ENCODE results near the gene DLX2.

The DLX2 gene

GRCh38 chr2:172106108-172106961, 3.6 kb upstream of the DLX2 start:
- DNase-seq = peak; percentile 52

DNA sequence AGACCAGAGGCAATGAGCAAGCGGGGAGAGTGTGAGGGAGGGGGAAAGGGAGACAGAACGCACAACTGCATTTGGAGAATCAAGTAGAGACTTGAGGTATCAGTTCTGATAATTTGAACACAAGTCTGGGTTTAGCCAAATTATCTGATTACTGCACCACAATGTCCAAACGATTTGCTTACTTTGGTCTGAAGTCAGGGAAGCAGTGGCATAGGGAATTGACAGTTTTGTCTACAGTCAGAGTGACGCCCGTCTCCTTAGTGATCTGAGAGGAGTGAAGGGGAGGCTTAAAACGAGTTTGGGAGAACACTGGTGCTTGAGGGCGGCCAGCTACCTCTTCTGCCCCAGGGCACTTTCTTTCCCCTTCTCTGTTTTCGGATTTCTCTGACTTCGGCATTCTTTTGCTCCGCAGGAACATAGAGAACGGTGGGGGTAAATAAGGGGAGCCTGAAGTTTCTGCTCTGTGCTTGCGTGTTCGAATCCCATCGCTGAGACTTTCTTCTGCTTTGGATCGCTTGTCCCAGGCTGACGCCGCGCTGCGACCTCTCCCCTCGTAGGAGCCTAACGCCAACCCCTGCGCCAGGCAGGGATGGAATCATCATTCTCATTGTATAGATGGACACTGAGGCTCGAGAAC, 2.9 kb upstream of the DLX2 start:
- DNase-seq = peak; percentile 6

- peak; percentile 75 for DNase-seq
These were observed 972 bp upstream of the DLX2 start for GRCh38 chr2:172103471-172104272.

DNA sequence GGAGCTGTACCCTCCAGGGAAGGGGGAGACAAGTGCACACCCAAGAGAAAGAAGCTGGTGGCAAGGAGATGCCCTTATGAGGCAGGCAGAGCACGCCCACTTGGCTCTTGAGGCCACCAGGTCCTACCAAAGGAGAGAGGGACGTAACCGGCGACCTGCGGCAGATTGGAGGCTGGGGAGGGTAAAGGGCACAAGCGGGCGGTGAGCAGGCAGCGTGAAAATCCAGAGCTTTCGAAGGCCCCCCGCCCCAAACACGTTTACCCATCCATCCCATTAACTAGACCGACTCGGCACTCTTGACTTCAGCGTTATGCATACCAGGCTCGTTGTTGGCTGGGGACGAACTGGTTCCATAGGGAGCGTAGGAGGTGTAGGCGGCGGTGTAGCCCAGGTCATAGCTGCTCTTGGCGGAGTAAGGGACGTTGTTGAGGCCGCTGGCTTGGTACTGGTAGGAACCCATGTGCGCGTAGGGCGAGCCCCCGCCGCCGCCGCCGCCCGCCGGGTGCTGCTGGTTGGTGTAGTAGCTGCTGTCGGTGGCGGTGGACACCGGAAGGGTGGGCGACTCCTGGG, 794 bp downstream of the DLX2 start:
- no peak for DNase-seq

- peak; percentile 34 for DNase-seq
These were observed 1.5 kb downstream of the DLX2 start for GRCh38 chr2:172100935-172101820.

DNA sequence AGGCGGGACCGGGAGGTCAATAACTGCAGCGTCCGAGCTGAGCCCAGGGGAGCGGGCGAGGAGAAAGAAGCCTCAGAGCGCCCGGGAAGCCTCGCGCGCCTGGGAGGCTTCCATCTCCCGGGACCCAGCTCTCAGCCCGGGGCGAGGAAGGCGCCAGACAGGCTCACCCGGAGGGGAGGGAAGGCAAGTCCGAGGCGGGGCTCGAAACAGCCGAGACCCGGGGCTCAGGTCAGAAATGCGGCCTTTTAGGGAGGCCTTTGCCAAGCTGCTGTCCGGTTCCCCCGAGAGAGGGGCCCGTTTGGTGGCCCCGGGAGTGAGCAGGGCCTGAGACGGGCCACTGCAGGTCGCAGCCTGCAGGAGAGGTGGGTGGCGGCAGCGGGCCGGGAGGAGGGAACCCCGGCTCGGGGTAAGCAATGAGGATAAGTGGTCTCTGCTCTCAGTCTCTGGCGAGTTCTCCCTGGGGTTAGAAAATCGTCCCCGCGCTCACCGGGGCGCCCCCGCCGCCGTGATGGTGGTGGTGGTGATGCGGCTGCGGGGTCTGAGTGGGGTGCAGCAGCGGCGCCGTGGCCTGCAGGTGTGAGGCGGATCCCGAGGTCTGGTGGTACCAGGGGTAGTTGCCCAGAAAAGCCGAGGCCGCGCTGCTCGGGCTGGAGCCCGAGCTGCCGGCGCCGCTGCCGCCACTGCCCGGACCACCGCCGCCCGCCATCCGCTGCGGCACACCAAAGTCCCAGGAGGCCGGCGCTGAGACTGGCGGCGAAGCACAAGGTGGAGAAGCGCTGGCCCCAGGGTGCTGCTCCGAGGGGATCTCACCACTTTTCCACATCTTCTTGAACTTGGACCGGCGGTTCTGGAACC, 2.4 kb downstream of the DLX2 start:
- DNase-seq = peak; percentile 9

GRCh38 chr2:172099472-172100079, 3.1 kb downstream of the DLX2 start:
- peak; percentile 11 for DNase-seq

DNA sequence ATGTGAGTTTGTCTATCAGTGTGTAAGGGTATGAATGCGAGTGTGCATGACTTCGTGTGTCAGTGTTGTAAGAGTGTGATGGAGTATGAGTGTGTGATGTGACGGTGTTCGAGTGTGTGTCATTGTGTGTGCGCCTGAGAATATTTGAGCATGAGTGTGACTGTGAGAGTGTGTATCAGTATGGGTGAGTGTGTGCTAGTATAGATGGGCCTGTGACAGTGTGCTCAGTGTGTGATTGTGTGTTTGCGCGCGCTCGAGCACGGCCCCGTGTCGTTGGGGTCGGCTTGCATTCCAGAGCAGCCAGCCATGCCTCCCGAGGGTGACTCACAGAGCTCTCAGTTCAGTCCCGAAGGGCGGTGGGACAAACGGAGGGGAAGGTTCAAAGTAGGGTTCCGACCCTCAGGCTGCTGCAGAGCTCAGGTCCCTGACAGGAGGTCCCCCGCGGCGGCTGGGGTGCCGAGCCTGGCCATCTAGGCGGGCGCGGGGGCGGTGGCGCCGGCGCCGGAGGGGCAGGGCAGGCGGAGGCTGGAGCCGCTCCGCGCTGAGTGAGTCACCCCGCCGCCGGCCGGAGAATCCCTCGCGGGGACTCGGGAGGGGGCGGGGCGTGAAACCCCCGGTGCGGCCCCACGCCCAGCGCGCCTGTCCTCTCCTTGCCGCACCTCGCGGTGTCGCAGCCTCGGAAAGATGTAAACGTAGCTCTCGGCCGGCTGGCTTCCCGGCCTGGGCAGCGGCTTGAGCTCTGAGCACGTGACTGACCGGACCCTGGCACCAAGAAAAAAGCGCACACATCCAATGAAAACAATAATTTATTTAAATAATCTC, 3.8 kb downstream of the DLX2 start:
- peak; percentile 40 for DNase-seq

DNA sequence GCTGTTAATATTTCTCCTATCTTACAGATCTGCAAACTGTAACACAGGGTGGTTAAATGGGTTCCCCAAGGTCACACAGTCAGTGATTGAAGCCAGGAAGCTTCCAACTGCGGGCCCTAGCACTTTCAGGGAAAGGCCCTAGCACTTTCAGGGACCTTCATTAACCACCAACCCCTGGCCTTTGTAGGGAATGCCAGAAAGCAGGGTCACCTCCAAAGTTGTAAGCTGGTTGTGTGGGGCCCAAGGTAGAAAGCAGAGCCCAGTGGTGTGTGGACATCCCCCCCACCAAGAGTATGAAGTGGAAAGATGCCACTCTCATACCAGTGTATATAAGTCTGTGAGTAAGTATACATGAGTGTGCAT, 4.4 kb downstream of the DLX2 start:
- peak; percentile 1 for DNase-seq

GRCh38 chr2:172097557-172098131, 5.1 kb downstream of the DLX2 start:
- peak; percentile 6 for DNase-seq

DNA sequence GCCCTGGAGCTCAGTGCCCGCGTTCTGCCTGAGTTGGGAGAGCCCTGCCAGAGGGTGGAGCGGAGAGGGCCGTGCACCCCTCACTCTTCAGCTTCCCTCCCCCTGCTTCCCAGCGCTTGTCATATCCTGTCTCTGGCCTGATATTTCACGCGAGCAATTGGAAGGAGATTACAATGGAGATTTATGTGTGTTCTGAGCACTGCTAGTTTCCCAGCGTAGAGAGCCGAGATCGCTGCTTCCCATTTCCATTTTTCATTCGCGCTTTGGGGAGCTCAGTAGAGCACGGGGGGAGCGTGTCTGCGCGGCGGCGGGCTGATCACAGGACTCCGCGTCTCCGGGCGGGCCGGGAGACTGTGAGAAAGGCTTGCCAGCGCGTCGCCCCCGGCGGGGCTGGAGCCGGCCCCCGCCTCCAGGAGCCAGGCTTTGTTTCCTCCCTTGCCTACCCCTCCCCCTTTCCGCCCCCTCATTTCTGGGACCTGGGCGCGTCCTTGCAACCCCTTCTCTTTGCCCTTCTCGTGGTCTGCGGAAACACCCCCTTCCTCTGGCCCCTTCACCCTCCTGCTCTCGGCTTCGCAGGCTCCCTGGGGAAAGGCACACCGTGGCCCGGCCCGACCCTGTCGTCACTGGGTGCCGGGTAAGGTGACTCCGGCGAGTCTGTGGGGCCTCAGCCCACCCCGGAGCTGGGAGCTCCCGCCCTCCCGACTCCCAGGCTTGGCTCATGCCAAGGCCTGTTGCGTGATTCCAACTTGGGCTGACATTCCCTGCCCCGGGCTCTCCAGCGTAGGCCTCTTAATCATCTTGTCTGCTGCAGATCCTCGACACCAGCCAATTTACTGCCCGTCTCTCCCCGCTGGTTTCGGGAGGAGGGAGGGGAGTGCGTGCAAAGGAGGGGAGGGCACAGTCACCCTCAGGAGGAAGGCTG, 5.8 kb downstream of the DLX2 start:
- DNase-seq = peak; percentile 19

GRCh38 chr2:172095905-172096625, 6.6 kb downstream of the DLX2 start:
- peak; percentile 10 for DNase-seq

DNA sequence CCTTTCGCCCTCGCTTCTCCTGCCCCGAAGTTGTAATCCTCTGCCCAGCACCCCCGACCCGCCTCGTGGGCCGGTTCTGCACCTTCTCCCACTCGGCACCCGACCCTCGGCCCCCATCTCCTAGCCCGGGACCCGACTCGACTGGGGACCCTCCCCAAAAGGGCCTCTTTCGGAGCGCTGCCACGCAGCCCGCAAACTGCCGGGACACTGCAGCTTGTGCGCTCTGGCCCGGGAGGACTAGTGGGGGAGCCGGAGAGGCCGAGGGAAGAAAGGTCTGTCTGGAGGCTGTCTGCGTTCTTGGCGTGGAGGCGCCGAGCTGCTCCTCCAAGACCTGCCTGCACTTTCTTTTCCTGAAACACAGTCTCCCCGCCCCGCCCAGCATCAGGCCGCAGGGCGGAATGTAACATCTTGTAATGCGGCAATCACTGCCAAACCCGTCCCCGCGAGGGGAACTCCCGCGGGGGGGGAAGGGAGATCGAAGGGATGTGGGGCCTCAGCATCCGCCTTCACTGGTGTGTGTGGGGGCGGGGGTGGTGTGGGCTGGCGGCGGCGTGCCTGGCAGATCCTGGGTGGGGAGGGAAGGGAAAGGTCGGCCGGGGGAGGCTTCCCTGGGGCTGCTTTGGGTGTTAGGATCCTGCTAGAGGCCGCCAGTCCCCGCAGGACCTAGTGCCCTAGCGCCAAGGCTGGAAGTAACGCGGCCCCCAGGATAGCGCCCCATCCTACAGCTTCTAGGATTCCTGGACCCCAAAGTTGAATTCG, 7.4 kb downstream of the DLX2 start:
- peak; percentile 84 for DNase-seq

- no peak for DNase-seq
These were observed 8.2 kb downstream of the DLX2 start for GRCh38 chr2:172094294-172095145.

GRCh38 chr2:172093416-172094293, 9.0 kb downstream of the DLX2 start:
- peak; percentile 15 for DNase-seq

All from CD4-positive, alpha-beta T cell treated with Interleukin-17A for 1 hour (primary cell).